Loucy (cell line): ENCODE data around the gene XCR1.

Experiments used
- H2AFZ ChIP-seq: fragments of 200-600 bp; sonication (generic); 2 replicates; pipeline ENCODE4 v1.6.0; 2016; ENCODE audit warnings: antibody characterized with exemption, mild to moderate bottlenecking, low read length, moderate library complexity
- H3F3A ChIP-seq: fragments of 200-600 bp; 2 replicates; pipeline ENCODE4 v1.6.0; 2016; ENCODE audit warnings: antibody characterized with exemption, low read depth, mild to moderate bottlenecking
- H3K27me3 ChIP-seq: fragments of 200-600 bp; sonication (generic); 2 replicates; pipeline ENCODE4 v1.6.1; 2014; ENCODE audit warnings: low read length, mild to moderate bottlenecking; ENCODE audit not compliant: insufficient read depth, poor library complexity, severe bottlenecking
- H3K36me3 ChIP-seq: fragments of 200-600 bp; sonication (generic); 2 replicates; pipeline ENCODE4 v1.6.1; 2016; ENCODE audit warnings: low read length; ENCODE audit not compliant: insufficient read depth
- H3K4me1 ChIP-seq: fragments of 200-600 bp; sonication (generic); 2 replicates; pipeline ENCODE4 v1.5.1; 2014; ENCODE audit warnings: low read length, mild to moderate bottlenecking; ENCODE audit not compliant: insufficient read depth, poor library complexity, severe bottlenecking
- H3K4me2 ChIP-seq: fragments of 200-600 bp; sonication (generic); 2 replicates; pipeline ENCODE4 v1.6.0; 2014; ENCODE audit warnings: antibody characterized with exemption, low read length, low read depth, mild to moderate bottlenecking; ENCODE audit not compliant: poor library complexity, severe bottlenecking
- H3K4me3 ChIP-seq: fragments of 200-600 bp; sonication (generic); 2 replicates; pipeline ENCODE4 v1.5.1; 2014; ENCODE audit warnings: low read length, mild to moderate bottlenecking, mixed read lengths; ENCODE audit not compliant: poor library complexity, severe bottlenecking
- H3K79me2 ChIP-seq: fragments of 200-600 bp; sonication (generic); 2 replicates; pipeline ENCODE4 v1.6.1; 2014; ENCODE audit warnings: low read length; ENCODE audit not compliant: insufficient read depth
- H3K9ac ChIP-seq: fragments of 200-600 bp; sonication (generic); 2 replicates; pipeline ENCODE4 v1.6.0; 2014; ENCODE audit warnings: mild to moderate bottlenecking, low read depth, low read length, moderate library complexity; ENCODE audit not compliant: poor library complexity, severe bottlenecking
- H3K9me2 ChIP-seq: fragments of 200-600 bp; sonication (generic); replicated peaks from 2 replicates; pipeline ENCODE4 v1.6.1; 2016; ENCODE audit warnings: low read depth, low read length, mixed read lengths
- H3K9me3 ChIP-seq: fragments of 200-600 bp; sonication (generic); 2 replicates; pipeline ENCODE4 v1.6.1; 2014; ENCODE audit warnings: mild to moderate bottlenecking, antibody characterized with exemption, low read length, low read depth; ENCODE audit not compliant: insufficient read depth
- H4K20me1 ChIP-seq: fragments of 200-600 bp; sonication (generic); 2 replicates; pipeline ENCODE4 v1.6.0; 2014; ENCODE audit warnings: antibody characterized with exemption, low read length, mild to moderate bottlenecking; ENCODE audit not compliant: insufficient read depth, poor library complexity, severe bottlenecking
- EZH2phosphoT487 ChIP-seq: fragments of 200-600 bp; IDR thresholded peaks from 2 replicates; pipeline ENCODE4 v1.6.1; 2018; ENCODE audit warnings: antibody characterized with exemption, mild to moderate bottlenecking, moderate library complexity, borderline replicate concordance
- TF ChIP-seq, protein P1 (sequence below): fragments of 200-600 bp; sonication (generic); conservative IDR thresholded peaks from 2 replicates; pipeline ENCODE4 v1.5.1; 2014; ENCODE audit warnings: mild to moderate bottlenecking, antibody characterized with exemption, low read length

The XCR1 gene

DNA sequence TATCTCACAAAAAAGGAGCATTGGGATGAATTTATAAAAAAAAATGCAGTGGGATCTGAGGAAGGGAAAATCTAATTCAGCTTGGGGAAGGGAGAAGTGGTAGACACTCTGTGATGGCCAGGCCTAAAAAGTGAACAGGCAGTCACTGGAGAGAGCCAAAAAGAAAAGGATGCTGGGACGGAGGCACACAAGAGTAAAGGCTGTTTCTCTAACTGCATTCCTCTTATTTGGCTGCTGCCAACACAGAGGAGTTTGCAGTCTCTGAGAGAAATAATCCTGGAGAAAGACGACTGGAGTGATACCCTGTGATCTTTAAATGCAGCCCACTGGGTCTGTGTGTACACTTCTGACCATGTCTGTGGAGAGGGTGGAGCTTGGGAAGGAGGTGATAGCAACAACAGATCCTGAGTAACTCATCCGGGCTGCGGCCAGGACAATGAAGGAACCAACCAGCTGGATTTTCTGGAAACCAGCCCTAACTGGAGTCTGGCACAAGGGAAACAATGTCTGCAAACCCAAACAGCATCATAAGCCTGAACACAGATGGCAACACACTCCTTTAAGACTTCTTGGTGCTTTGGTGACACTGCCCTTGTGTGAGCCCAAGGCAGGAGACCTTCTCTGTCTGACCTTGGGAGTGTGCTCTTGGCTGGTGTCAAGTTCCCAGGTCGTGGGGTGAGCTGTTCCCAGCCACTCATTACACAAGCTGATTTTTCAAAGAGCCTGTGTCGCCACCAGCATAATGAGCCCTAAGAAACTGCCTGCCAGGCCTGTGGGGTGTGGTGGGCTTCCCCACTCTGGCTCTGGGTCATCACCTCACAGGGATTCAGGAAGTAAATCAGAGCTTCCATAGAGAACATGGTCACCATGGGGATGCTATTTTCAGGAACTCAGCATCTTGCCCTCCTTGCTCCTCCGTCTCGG, 39.7 kb downstream of the XCR1 start:
- Histone ChIP-seq H3K4me1 (peaks cover 1% of the 10 kb centered on the region), H3K36me3 (peaks cover 23% of the 10 kb centered on the region; the same call in 1 of the 2 replicates), H4K20me1 (peaks cover 10% of the 10 kb centered on the region), H3F3A (no peaks in the 10 kb centered on the region), H3K4me2 (no peak overlapping the region), H3K9me2 (no peaks in the 10 kb centered on the region), H3K79me2 (peaks cover 11% of the 10 kb centered on the region; the same call in 1 of the 2 replicates), H3K4me3 (no peak overlapping the region), H3K9me3 (no peaks in the 10 kb centered on the region), H3K27me3 (no peaks in the 10 kb centered on the region), H2AFZ (no peak overlapping the region), H3K9ac (no peak overlapping the region)
- TF ChIP-seq, protein P1, sequence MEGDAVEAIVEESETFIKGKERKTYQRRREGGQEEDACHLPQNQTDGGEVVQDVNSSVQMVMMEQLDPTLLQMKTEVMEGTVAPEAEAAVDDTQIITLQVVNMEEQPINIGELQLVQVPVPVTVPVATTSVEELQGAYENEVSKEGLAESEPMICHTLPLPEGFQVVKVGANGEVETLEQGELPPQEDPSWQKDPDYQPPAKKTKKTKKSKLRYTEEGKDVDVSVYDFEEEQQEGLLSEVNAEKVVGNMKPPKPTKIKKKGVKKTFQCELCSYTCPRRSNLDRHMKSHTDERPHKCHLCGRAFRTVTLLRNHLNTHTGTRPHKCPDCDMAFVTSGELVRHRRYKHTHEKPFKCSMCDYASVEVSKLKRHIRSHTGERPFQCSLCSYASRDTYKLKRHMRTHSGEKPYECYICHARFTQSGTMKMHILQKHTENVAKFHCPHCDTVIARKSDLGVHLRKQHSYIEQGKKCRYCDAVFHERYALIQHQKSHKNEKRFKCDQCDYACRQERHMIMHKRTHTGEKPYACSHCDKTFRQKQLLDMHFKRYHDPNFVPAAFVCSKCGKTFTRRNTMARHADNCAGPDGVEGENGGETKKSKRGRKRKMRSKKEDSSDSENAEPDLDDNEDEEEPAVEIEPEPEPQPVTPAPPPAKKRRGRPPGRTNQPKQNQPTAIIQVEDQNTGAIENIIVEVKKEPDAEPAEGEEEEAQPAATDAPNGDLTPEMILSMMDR: no peak
- no peak for TF ChIP-seq EZH2phosphoT487

DNA sequence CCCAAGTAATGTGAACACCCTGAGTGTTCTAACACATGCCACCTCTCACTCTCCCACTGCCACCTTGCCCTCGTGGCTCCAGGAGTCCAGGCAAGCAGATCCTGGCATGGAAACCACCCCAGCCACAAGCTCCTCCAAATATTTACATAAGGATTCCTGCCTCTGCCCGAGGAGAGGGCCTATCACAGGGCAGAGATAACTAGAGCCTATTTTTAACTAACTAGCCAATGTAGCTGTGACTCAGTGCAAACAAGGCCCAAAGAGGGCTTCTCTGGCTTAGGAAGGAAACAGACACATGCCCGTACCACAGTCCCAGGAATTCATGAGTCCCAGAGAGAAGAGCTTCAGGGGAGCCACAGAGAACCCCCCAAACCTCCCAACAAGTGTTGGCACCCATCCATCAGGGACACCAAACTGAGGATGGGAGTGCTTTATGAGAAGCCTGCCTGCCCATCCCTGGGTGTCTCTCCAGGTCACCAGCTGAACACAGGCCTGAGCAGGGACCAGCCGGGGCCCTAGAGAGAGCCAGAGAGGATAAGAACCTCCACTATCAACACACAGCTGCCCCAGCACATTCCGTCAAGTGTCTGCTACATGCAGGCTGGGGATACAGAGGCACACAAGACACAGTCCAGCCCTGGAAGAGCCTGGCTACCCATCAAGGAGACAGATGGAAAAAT, 40.8 kb downstream of the XCR1 start:
- Histone ChIP-seq H3K4me2 (no peak overlapping the region), H3K27me3 (no peaks in the 10 kb centered on the region), H2AFZ (no peak overlapping the region), H3F3A (no peaks in the 10 kb centered on the region), H3K4me3 (no peak overlapping the region), H3K4me1 (no peaks in the 10 kb centered on the region), H3K36me3 (peaks cover 35% of the 10 kb centered on the region; the same call in 1 of the 2 replicates), H3K9ac (no peak overlapping the region), H3K79me2 (peaks cover 11% of the 10 kb centered on the region; the same call in 1 of the 2 replicates), H3K9me3 (no peaks in the 10 kb centered on the region), H3K9me2 (no peaks in the 10 kb centered on the region), H4K20me1 (peaks cover 10% of the 10 kb centered on the region)
- no peak for TF ChIP-seq EZH2phosphoT487
- TF ChIP-seq, protein P1: no peak

DNA sequence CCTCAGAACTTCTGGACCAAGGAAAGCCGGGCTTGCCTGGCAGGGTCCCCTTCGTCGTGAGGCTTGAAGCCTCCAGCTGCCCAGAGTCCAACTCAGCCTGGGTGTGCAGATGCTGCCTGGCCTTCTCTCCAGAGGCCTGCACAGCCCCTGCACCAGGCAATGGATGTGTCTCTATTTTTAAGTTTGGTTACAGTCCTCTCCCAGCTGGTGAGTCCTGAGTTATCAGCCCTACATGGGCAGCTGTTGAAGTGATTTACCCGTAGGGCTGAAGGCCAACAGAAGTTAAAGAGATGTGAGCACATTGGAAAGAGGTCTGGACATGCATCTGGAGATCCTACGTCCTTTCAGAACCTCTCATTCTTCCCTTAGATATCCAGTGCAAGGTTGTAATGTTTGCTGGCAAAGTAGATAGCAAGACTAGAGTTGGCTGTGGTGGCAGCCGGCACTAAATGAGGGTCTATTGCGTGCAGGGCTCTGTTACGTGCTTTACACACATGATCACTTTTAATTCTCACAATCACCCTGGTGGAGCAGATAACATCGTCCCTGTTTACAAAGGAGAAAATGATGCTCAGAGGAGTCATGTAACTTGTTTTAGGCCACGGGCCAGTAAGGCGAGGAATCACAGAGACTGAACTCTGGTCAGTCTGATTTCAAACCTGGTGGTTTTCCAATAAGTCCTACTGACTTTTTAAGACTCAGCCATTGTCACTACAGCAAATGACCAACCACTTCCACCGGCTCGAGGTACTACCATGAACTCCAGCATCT, 41.6 kb downstream of the XCR1 start:
- TF ChIP-seq, protein P1: no peak
- TF ChIP-seq EZH2phosphoT487: no peak
- H3K9me2 ChIP-seq: no peaks in the 10 kb centered on the region
- H3K9ac ChIP-seq: no peak overlapping the region
- H3K27me3 ChIP-seq: no peaks in the 10 kb centered on the region
- no peaks in the 10 kb centered on the region for H3K9me3 ChIP-seq
- H4K20me1 ChIP-seq: peaks cover 10% of the 10 kb centered on the region
- H3K4me1 ChIP-seq: no peaks in the 10 kb centered on the region
- no peak overlapping the region for H3K4me3 ChIP-seq
- no peak overlapping the region for H2AFZ ChIP-seq
- peaks cover 42% of the 10 kb centered on the region; the same call in 1 of the 2 replicates for H3K36me3 ChIP-seq
- H3K79me2 ChIP-seq: peaks cover 11% of the 10 kb centered on the region; the same call in 1 of the 2 replicates
- no peaks in the 10 kb centered on the region for H3F3A ChIP-seq
- no peak overlapping the region for H3K4me2 ChIP-seq
